DMS153 (cell line): ENCODE data around the gene DZIP1L.

Experiments
- DNase-seq: peaks from one replicate; lab custom pipeline; 2025; lab: John Stamatoyannopoulos, UW

Gene DZIP1L

DNA sequence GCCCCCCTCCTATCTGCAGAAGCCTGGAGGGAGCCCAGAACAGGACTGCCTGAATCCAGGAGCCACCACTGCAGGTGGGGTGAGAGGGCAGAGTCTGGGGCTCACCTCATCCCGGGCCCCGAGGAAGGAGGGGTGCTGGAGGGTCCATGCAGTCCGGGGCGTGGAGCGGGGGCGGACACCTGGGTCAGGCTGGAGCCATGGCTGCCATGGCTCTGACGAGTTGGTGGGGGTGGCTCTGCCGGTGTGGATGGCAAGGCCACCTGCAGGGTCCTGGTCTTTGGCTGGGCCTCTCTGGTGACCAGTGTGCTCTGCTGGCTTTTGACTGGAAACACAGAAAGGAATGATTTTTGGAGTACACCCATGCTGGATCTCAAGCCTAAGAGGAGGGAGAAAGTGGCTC is 47.4 kb downstream of the DZIP1L start:
- no peak for DNase-seq

DNA sequence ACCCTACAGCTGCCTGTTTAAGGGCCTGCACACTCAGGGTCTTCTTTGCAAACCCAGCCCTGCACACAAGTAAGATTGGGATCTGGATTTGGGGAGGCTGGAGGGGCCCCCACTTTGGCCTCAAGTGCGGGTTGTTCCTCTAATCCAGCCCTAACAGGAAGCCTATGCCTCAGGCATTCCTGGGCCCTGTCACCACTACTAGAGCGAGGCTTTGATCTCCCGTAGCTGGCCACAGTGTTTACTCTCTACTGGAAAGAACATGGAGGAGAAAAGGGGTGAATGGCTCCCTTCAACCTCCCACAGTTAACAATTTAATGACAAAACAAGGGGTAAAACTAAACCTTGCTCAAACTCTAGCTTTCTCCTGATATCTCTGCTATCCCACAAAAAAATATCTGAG is 48.4 kb downstream of the DZIP1L start:
- DNase-seq = no peak

DNA sequence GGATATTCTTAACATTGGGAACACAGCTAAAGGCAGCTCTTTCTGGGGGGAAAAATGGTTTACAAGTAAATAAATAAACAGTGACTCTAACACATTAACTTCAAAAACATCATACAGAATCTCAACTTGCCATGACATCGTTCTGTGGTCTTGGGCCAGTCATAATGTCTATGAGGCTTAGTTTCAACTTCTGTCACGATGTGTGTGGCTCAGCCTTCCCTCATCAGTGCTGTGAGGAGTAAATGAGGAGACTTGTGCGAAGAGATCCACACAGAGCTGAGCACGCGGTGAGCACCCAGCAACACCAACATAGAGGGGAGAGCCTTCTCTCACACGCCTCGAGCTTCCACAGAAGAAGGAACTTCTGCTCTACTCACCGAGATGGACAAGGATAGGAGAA is 49.0 kb downstream of the DZIP1L start:
- DNase-seq = no peak

DNA sequence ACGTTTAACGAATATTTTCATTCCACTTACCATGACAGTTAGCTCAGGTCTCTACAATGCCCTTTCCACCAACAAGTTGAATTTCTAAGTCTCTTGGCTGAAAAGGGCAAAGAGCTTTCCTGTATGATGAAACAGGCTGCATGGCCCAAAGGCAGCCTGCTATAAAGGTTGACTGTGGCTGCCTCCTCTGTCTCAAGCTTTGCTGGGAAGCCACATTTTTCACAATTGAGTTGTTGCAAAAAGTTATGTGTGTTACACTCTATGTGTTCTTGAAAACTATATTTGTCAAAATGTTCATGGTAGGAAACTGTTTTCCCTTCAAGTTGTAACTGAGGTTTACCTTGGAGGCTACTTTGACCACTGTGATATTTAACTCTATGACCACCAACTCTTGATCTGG is 49.5 kb downstream of the DZIP1L start:
- no peak for DNase-seq

DNA sequence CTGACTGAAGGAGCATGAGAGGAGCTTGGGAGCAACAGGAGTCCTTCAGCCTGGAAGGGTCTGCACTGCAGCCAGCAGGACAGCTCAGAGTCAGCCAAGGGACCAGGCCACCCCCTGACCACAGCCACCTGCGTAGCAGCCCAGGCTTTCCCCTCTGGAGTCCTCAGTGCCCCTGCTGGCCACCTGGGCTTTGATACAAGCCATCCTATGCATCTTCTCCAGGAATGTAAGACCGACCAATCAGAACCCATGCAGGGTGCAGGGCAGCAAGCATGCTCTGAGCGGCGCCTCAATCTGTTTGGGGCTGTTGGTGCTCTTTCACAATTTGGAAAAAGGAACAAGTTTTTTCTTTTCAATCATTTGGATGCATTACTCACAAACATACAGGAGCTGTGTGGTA is 52.0 kb downstream of the DZIP1L start:
- no peak for DNase-seq

DNA sequence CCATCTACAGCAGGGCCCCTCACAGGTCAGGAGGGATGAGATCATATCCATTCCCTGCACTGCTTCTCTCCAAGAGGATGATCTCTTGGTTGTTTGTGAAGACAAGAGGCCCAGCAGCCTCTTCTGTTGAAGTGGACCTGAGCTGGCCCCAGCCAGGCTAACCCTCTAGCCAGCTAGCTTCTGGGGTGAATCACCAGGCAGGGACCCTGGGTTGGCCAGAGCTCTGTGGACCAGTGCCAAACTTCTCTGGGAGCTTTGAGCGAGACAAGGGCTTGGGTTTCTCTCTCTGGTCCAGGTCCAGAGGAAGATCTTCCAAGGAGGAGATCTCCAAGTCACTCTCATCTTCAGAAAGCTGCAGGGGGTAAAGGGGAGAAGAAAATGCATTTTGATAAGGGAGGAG is 52.8 kb downstream of the DZIP1L start:
- no peak for DNase-seq

DNA sequence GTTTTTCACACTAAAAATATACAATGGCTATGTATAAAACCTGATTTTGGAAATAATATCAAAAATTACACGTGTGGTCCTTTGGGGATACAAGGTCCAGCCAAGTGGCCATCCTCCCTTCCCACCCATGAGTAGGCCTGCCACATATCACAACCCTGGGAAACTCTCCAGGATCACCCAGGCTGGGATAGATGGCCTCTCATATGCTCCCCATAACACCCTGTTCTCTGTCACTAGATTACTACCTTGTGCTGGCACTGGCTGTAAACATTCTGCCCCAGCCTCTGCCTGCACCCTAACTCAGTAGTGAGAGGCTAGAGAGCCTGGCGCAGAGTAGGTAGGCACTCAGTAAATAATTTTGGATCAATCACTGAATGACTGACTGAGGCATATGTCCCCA is 53.4 kb downstream of the DZIP1L start:
- DNase-seq = no peak

DNA sequence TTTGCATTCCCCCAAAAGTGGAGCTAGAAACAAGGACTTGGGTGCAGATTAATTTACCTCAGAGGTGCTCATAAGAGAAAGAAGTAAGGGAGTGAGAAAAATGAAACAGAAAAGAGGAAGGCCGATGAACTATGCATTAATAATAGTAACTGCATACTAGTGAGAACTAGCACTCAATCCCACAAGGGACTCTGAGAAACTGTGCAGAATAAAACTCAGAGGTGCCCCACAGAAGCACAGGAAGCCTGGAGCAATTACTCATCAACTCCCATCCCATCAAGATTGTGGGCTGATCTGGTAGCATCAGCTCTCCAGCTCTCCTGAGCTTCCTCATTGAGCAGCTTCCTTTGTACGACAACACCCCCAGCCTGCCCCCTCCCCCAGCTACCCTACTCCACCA is 54.6 kb downstream of the DZIP1L start:
- no peak for DNase-seq

DNA sequence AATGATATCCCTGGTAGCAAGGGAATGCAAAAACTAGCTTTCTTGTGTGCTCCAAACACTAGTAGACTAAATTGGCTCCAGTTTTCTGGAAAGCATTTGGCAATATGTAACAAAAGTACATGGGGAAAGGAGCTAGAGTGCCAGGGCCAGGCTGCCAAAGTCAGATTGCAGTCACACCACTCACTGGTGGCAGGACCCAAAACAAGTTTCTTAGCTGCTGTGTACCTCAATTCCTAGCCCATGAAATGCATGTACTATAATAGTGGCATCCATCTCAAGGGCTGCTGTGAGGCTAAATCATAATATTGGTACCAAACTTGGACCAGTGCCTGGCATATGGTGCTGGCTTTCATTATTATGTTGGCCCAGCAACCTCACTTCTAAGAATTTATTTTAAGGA is 56.1 kb downstream of the DZIP1L start:
- DNase-seq = no peak

DNA sequence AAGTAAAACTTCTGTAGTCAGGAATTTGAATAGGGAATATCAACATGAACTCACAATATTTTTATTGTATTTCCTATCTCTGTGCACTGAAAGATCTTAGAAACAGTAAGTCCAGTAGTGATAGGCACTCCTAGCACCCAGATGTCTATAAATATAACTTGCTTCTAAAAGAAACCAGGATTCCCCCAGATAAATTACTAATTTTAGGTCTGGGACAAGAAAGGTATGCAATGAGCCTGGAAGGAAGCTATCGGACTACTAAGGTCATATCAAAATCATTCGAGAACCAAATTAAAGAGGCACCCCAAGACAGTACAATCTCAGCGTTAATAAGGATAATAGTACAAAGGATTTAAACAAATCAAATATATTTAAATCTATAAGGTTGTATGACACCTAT is 58.0 kb downstream of the DZIP1L start:
- DNase-seq = no peak

DNA sequence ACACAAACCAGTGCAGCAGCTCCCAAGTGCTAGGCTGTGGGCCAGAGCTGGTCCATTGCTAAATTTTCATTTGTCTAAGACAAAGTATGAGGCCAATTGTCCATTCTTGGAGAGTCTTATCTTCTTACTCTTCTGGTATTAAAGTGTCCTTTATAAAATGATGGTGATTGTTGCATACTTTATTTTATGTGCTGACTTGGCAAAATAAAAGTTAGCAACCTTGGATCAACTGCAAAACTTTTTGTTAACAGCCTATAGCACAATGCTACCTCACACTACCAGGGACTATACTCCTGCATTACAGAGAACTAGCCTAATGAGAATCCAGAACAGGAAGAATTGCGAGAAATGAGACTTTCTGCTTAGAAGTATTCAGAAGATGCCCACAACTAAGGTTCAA is 61.4 kb downstream of the DZIP1L start:
- no peak for DNase-seq

DNA sequence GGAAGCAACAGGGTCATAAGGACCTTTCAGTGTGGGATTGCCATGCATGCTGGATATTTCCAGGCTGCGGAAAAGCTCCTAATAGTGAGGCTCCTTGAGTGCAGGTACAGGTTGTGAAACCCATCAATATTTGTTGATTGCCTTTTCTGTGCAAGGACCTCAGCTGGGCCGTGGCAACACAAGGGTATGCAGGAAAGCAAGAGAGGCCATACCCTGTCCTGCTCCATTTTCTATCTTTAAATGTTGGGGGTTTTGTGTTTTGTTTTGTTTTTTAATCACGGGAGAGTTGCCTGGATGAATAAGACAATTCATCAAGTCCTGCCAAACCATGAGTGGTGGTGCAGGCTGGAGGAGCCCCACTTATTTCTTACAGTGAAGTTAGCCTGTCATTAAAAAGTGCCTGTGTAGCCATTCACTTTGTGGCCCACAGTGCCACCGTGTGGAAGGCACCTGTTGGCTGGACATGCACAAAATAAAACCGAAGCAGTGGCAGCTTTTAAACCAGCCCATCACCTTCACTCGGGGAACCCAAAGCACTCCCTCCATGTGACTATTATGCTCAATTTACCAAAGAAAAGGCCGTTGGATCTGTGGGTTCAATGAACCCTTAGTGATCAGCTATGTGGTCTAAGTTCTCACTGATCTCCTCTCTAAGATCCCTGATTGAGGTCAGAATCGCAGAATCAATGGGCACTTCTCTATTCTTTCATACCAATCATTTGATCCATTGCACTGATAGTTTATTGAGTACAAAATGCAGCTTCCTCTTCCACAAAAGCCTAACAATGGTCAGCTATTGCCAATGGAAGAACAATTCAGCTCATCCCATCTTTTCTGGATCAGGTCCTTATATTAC is 63.2 kb downstream of the DZIP1L start:
- peak; percentile 26 for DNase-seq

DNA sequence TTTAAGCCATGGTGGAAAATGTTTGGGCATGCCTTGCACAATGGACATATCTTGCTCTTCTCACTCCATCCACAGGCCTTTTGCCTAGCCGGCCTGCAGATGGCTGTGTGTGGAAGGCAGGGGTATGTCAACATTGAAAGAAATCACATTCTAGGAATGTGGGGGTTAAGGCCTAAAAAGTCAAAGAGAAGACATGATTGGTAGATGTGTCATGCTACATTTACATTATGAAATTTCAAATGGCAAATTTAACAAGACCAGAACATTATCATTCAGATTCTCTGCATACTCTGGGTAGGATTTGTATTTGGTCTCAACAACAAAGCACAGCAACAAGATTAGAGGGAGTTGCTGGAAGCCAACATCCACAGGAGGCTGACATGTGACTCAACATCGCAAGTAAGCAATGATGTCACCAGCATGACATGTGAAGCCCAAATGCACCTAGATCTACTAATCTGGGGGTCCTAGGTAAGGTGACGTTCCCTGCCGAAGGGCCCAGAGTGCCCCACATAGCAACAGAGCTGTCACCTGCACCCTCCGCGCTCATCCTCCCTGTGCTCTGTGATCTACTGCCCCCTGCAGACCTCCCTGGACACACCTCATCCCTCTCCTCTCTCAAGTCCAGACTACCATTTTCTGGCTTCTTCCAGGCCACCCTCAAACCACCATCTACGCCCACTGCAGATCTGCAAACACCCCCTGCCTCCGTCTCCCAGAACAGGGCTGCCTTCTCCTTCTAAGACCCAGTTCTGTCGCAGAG is 66.1 kb downstream of the DZIP1L start:
- DNase-seq = no peak

DNA sequence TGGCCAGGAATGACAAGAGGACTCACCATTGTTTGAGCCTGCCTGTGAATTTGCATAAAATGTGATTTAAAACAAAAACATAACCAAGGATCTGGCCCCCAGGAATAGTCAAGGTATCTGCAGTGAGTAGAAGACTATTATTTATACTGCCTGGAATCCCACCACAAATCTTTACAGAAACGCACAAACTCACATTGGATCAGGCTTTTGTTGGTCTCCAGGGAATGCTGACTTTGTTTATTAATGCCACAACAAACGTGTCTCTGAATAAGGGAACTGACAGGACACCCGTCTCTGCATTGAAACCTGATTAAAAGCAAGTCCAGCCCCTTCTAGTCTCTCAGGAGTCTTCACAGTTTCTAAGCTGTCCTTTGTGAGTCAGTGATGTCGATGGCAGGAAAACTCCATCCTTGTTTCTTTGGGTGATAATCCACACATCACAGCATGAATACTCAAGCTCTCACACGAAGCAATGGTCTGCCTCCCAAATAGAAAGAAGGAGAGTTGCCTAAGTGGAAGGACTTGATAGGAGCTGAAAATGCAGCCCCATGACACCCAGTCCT is 67.7 kb downstream of the DZIP1L start:
- DNase-seq = no peak

DNA sequence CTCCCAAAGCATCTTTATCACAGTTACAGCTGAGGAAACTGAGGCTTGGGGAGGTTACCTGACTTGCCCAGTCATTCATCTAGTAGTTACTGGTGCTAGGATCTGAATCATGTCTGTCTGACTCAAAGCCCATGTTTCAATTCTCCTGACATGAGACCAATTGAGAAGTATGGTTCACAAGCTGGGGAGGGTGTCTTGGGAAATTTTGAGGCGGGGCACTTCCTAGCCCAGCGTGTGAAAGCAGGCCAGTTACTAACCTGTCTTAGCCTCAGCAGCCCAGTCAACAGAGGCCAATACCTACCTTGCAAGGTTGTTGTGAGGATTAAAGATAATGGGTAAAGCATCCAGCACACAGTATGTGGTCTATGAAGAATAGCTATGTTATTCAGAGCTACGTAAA is 68.5 kb downstream of the DZIP1L start:
- DNase-seq = no peak

DNA sequence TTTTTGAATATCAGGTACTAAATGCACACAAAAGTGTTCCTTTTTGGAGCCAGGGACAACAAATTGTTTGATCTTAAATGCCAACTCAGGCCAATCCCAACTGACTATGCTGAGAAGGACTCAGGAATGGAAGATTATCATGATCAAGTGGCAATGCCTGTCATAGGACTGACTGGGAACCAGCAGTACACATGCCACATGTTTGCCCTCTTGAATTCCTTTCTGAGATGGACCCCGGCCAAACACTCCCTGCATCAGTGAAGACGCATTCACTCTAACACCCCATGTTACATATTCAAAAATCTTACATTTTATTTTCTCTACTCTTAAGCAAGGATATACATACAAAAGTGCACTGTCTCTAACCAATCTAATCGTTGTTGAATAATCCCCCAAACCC is 69.3 kb downstream of the DZIP1L start:
- no peak for DNase-seq

DNA sequence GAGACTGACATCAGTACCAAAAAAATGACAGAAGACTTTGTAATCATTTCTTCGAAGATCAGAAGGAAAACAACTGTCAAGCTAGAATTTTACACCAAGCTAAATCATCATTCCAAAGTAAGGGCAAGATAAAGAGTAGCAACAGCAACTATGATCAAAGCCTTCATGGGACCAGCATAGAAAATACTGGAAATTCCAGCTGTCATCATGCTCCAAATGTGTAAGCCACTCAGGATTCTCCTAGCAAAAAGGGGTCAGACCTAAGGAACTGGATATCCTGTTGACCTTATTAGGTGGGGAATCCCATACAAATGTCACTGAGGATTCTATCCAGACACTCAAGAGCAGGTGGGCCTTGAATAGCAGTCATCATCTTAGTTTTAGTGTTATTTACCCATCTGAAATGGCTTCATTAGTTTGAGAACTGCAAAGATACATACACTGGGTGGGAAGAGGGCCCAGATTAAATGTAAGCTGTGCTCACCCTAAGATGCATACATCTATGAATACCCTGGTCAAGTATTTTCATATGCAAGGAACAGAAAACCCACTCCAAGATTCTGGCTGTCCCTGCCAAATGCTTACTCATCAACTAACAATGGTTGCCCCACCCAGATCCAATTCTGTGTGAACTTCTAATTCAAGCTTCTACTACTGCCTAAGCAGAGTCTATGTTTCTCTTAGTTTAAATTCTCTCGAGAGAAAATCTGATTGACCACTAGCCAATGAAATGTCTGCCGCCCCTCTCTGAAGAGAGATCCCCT is 72.0 kb downstream of the DZIP1L start:
- no peak for DNase-seq

DNA sequence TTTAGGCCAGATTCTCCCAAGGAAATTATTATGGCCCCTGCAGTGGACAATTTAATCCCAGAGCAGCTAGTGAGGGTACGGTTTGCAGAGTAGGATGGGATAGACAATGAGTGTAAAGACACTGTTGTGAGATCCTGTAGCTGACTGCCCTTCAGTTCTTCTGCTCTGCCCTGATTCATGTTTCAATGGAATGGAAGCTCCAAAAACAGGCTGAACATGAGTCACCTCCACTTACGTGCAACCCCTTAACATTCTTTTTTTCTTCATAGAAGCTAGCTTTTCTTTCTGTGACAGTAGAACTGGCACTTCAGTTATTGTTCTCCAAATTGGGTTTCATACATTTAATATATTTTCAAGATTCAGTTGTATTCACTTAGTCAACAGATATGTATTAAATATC is 73.4 kb downstream of the DZIP1L start:
- DNase-seq = no peak

DNA sequence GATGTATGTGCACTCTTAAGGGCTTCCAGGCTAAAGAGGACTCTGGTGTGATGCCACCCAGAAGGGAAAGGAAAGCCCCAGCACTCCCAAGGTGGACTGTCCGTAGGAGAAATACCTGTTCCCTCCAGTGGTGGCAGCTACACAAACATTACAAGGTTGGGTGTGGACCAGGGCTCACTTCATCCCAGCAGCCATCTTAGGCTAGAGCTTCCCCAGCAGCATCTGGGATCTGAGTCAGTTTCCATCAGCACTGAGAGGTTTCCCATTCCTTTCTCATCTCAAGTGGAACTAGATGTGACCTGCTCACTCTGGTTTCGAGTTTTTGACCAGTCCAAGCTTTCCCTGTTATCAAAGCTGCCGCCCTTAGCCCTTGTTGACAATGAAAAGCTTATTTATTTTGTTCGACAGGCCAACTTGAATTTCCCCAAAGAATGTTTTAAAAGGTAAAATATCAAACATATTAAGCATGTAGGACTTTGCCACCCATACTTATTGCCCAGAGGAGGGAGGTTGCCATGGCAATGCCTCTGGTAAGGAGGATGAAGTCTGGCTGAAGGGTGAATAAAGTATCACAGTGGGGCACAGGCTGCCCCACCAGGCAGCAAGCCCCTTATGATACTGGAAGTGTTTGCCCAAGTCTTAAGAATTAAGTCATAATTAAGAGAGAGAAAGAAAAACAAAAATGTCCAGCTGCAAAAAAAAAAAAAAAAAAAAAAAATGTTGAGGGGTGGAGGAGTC is 76.5 kb downstream of the DZIP1L start:
- DNase-seq = no peak

DNA sequence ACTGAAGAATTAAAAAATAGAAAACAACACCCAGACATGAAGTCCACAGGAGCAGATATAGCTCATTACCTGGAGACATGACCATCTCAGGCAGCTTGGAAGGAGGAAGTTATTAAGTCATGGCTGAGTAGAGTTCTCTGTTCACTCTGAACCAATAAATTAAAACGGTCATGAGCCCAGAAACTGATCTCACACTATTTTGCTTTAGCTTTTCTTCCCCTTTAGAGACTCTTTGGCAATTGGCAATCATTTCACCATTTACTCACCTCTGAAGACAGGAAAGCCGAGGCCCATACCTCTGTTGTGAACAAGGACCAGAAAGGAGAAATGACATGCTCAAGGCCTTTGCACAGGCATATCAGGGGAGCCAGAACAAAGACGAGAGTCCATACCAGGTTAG is 78.8 kb downstream of the DZIP1L start:
- DNase-seq = no peak

DNA sequence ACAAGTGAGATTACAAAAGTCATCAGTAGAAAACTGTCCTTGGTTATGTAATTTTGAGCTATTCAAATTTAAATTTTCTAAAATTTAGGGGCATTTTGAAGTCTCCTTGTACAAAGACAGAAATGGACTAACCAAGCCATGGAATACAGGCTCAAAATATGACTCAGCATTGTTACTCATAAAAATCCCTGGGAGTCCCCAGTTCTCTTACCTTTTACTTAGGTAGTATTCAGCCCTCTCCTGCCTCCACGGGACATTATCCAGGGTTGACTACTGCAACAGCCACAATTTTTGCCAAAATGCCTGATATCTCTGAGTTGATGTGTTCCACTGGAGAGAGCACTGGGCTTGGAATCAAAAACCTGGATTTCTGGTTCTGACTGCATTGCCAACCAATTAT is 80.5 kb downstream of the DZIP1L start:
- no peak for DNase-seq

DNA sequence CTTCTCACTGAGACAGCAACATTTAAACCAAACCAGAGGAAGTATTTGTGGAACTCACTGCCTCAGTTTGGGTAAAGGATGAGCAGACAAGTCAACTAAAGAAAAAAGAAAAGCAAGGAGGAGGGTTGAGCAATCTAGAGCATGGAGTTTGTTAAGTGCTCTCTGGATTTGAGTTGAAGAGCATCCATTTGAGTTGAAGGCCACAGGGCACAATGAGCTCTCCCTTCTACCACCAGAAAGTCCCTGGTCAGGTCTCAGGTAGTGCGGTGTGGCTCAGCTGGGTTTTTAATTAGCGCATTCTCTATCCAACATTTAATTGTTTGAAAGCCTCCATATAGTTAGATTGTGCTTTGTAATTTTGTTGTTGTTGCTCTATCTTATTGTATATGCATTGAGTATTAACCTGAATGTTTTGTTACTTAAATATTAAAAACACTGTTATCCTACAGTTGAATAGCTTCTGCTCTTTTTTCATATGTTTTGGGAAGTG is 82.2 kb downstream of the DZIP1L start:
- no peak for DNase-seq
